Measurements from ENCODE around the gene DBN1. TPM values are rescaled to one million over a fixed set of nuclear protein-coding genes. Genes with fewer than 3 reads are reported as not detected.

The DBN1 gene
- total and polyA plus RNA-seq, 9 of the 15 experiments (the other 6 are each of a cell fraction or from before 2014, with no cell fraction given) = 0.25 to 87.2 (median 27.9) TPM

- no peaks in the 10 kb centered on the region for H3K9me3 ChIP-seq (replicated peaks; ENCODE audit: control insufficient read depth, insufficient read depth, low read depth, low read length)
- intact Hi-C loops (cut with micrococcal nuclease) = no loop called here
- ChIA-PET CTCF (ENCODE audit: low intra/inter-chr PET ratio) (no interaction called here), POLR2A (interaction anchor here (0.5 to 3.1 kb wide), 4 partner anchors 12 to 442 kb away, joined by 3 to 12 read pairs (median 6); no protein-coding TSS in a partner anchor)
- FAIRE-seq = no peak
- no peak for DNase-seq (ENCODE audit: extremely low read depth in 1 of 4, low spot score in 3 of 4)
- H3K27ac ChIP-seq (ENCODE audit: extremely low read depth, low read depth, low read length) = no peak overlapping the region; the same call in 1 of the 3 replicates
- peak overlapping the region; percentile 82 to 99 for H3K9ac ChIP-seq (ENCODE audit: insufficient read depth in 1 of 2, low read depth in 2 of 2, low read length in 2 of 2)
- peaks cover 39% of the 10 kb centered on the region for H3K79me2 ChIP-seq (ENCODE audit: control insufficient read depth, insufficient read depth, low read length)
- H3K4me3 ChIP-seq = peak overlapping the region; percentile 77
- no peak overlapping the region for H2AFZ ChIP-seq (ENCODE audit: low read depth, low read length)
- ATAC-seq = no peak
- TF ChIP-seq EP300 (IDR thresholded peaks at IDR 0.05; ENCODE audit: low read length) (no peak), ZBTB33 (CRISPR knock-in tag; IDR thresholded peaks at IDR 0.05) (peak; percentile 94), ZKSCAN1 (IDR thresholded peaks at IDR 0.05; ENCODE audit: low read depth, low read length) (no peak), WHSC1 (IDR thresholded peaks at IDR 0.05; ENCODE audit: low read length) (no peak), CXXC5 (CRISPR knock-in tag; IDR thresholded peaks at IDR 0.05) (no peak), RAD51 (IDR thresholded peaks at IDR 0.05; ENCODE audit: borderline replicate concordance, low read depth) (no peak), XRCC3 (IDR thresholded peaks at IDR 0.05) (no peak), PCBP2 (IDR thresholded peaks at IDR 0.05; ENCODE audit: low read depth, low read length, poor library complexity, severe bottlenecking) (no peak), DNMT1 (IDR thresholded peaks at IDR 0.05) (no peak)
- H3K9me1 ChIP-seq (ENCODE audit: control insufficient read depth, insufficient read depth, low read length) = no peaks in the 10 kb centered on the region
- H3K36me3 ChIP-seq (ENCODE audit: control insufficient read depth, insufficient read depth, low read length) = peaks cover 73% of the 10 kb centered on the region
- BruUV-seq (replicated peaks) = no TSS peak
- H3K4me2 ChIP-seq (ENCODE audit: insufficient read depth, low read length) = peak overlapping the region; percentile 96
- in situ Hi-C loops (cut with MboI) = no loop called here
- no peaks in the 10 kb centered on the region for H4K20me1 ChIP-seq (replicated peaks; ENCODE audit: control insufficient read depth, insufficient read depth, low read length)
- peaks cover 9 to 44% of the 10 kb centered on the region in 2 experiments; a peak in 4 of 5 replicates for H3K4me1 ChIP-seq (replicated peaks in 1 of 2; ENCODE audit: control insufficient read depth in 2 of 2, insufficient read depth in 2 of 2, low read length in 2 of 2)
- no peaks in the 10 kb centered on the region for H3K27me3 ChIP-seq (ENCODE audit: control insufficient read depth in 2 of 2, insufficient read depth in 2 of 2, low read length in 2 of 2)
- WGBS (ENCODE audit: insufficient coverage, low coverage, missing lambda C conversion rate) = 78% methylated on average over 7 of the region's 7 CpGs
Observed at GRCh38 chr5:177515580-177515979, 42.1 kb upstream of the DBN1 start.

Measured in K562 (cell line).